ENCODE data around the gene TMEM44.
"Not testable (repeated sequence)": the region's sequence is repeated elsewhere in the genome, so short reads cannot be mapped to it uniquely, and the experiment has no call there.

TMEM44 gene

GRCh38 chr3:194637066-194637465, 3.8 kb upstream of the TMEM44 start:
- peaks cover 10% of the 10 kb centered on the region for H3K4me1 Mint-ChIP-seq
- no peaks in the 10 kb centered on the region for H3K27me3 Mint-ChIP-seq
- H3K4me3 Mint-ChIP-seq: no peak overlapping the region
- ATAC-seq (replicated peaks; ENCODE audit: extremely low read depth, poor library complexity, severe bottlenecking): no peak
- H3K9me3 Mint-ChIP-seq: no peaks in the 10 kb centered on the region
- DNase-seq (ENCODE audit: low spot score in 2 of 2): no peak
- peaks cover 18% of the 10 kb centered on the region for H3K36me3 Mint-ChIP-seq (ENCODE audit: insufficient read depth)
- no peak overlapping the region for H3K27ac Mint-ChIP-seq (ENCODE audit: low read depth)

DNA sequence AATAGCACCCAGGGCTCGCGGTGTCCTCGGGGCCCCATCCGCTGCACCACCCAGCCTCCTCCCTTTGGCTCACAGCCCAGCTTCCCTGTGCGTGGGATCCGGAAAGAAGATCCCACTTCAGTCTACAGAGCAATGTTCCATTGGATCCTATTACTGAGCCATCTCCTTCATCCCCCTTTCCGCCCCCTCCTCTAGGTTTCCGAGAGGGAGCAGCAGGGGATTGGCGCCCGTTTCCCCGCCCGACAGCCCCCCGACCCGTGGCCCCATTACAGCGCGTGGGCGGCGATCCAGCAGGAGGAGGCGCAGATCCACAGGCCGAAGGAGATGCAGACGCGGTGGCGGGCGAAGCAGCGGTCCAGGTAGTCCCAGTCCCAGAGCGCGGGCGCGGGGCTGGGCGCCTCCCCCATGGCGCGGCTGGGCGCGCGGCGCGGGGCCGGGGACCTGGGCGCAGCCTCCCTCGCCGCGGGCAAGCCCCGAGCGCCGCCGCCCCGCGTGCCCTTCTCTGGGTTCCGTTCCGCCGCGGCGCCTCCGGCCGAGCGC, 340 bp downstream of the TMEM44 start:
- Mint-ChIP-seq H3K27ac (ENCODE audit: low read depth) (no peak overlapping the region), H3K4me1 (peaks cover 10% of the 10 kb centered on the region), H3K4me3 (peak overlapping the region; percentile 84), H3K27me3 (no peaks in the 10 kb centered on the region), H3K36me3 (ENCODE audit: insufficient read depth) (peaks cover 4% of the 10 kb centered on the region), H3K9me3 (no peaks in the 10 kb centered on the region)
- ATAC-seq (replicated peaks; ENCODE audit: extremely low read depth, poor library complexity, severe bottlenecking): peak; percentile 47
- DNase-seq (ENCODE audit: low spot score in 2 of 2): no peak

GRCh38 chr3:194632226-194632808, 902 bp downstream of the TMEM44 start:
- no peaks in the 10 kb centered on the region for H3K27me3 Mint-ChIP-seq
- H3K36me3 Mint-ChIP-seq (ENCODE audit: insufficient read depth): peaks cover 4% of the 10 kb centered on the region
- no peak overlapping the region for H3K27ac Mint-ChIP-seq (ENCODE audit: low read depth)
- H3K9me3 Mint-ChIP-seq: no peaks in the 10 kb centered on the region
- ATAC-seq (replicated peaks; ENCODE audit: extremely low read depth, poor library complexity, severe bottlenecking) (no peak), DNase-seq (ENCODE audit: low spot score in 2 of 2) (no peak)
- peaks cover 10% of the 10 kb centered on the region for H3K4me1 Mint-ChIP-seq
- peak overlapping the region; percentile 84 for H3K4me3 Mint-ChIP-seq

DNA sequence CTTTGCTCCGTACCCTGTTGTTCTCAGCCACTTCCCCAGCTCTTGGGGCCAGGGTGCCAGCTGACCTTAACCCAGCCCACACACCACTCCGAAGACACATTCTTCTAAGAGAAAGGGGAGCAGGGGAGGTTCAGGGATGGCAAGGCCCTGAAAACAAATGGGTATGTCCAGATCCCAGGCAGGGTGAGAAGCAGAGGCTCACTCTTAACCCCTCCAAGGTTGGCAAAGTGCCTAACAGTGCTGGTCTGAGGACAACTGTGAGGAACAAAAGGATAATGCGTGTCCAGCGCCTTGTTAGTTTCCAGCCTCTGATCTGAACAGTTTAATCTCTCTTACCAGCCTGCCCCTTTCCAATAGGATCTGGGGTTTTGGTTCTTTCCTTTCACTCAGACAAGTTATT, 1.5 kb downstream of the TMEM44 start:
- H3K9me3 Mint-ChIP-seq: no peaks in the 10 kb centered on the region
- ATAC-seq (replicated peaks; ENCODE audit: extremely low read depth, poor library complexity, severe bottlenecking) (no peak), DNase-seq (ENCODE audit: low spot score in 2 of 2) (no peak)
- no peak overlapping the region for H3K27ac Mint-ChIP-seq (ENCODE audit: low read depth)
- H3K36me3 Mint-ChIP-seq (ENCODE audit: insufficient read depth): peaks cover 4% of the 10 kb centered on the region
- H3K4me3 Mint-ChIP-seq: peak overlapping the region; percentile 84
- no peaks in the 10 kb centered on the region for H3K27me3 Mint-ChIP-seq
- H3K4me1 Mint-ChIP-seq: peaks cover 10% of the 10 kb centered on the region

GRCh38 chr3:194630681-194631080, 2.5 kb downstream of the TMEM44 start:
- ATAC-seq (replicated peaks; ENCODE audit: extremely low read depth, poor library complexity, severe bottlenecking); H3K27me3 Mint-ChIP-seq; DNase-seq (ENCODE audit: low spot score in 2 of 2); H3K36me3 Mint-ChIP-seq (ENCODE audit: insufficient read depth); H3K4me3 Mint-ChIP-seq; H3K27ac Mint-ChIP-seq (ENCODE audit: low read depth); H3K9me3 Mint-ChIP-seq: not testable (repeated sequence)
- peaks cover 10% of the 10 kb centered on the region for H3K4me1 Mint-ChIP-seq

DNA sequence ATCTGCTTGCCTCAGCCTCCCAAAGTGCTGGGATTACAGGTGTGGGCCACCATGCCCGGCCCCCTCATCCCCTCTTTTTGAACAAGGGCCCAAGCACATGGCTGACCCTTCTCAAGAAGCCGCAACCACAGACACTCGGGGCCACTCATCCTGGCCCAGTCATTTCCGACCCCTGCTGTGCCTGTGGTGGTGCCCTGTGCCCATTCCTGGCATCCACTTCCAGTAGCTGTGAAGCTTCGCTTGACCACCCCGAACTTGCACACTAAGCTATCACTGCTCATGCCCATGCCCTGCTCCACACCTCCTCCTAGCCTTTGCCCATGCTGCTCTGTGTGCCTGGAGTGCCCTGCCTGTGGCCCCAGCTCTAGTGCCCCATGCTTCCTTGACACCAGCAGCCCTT, 8.3 kb downstream of the TMEM44 start:
- ATAC-seq (replicated peaks; ENCODE audit: extremely low read depth, poor library complexity, severe bottlenecking): no peak
- Mint-ChIP-seq H3K27ac (ENCODE audit: low read depth) (no peak overlapping the region), H3K27me3 (no peaks in the 10 kb centered on the region), H3K4me1 (no peaks in the 10 kb centered on the region), H3K36me3 (ENCODE audit: insufficient read depth) (no peaks in the 10 kb centered on the region), H3K9me3 (no peaks in the 10 kb centered on the region), H3K4me3 (no peak overlapping the region)
- no peak for DNase-seq (ENCODE audit: low spot score in 2 of 2)

GRCh38 chr3:194623449-194624290, 9.5 kb downstream of the TMEM44 start:
- DNase-seq (ENCODE audit: low spot score in 2 of 2) (no peak), ATAC-seq (replicated peaks; ENCODE audit: extremely low read depth, poor library complexity, severe bottlenecking) (no peak)
- Mint-ChIP-seq H3K36me3 (ENCODE audit: insufficient read depth) (no peaks in the 10 kb centered on the region), H3K9me3 (no peaks in the 10 kb centered on the region), H3K27ac (ENCODE audit: low read depth) (no peak overlapping the region), H3K27me3 (no peaks in the 10 kb centered on the region), H3K4me3 (no peak overlapping the region), H3K4me1 (no peaks in the 10 kb centered on the region)

GRCh38 chr3:194622621-194623340, 10.4 kb downstream of the TMEM44 start:
- H3K36me3 Mint-ChIP-seq (ENCODE audit: insufficient read depth): no peaks in the 10 kb centered on the region
- no peak for DNase-seq (ENCODE audit: low spot score in 2 of 2)

GRCh38 chr3:194621947-194622346, 11.3 kb downstream of the TMEM44 start:
- no peaks in the 10 kb centered on the region for H3K27me3 Mint-ChIP-seq
- DNase-seq (ENCODE audit: low spot score in 2 of 2) (no peak), ATAC-seq (replicated peaks; ENCODE audit: extremely low read depth, poor library complexity, severe bottlenecking) (no peak)
- no peaks in the 10 kb centered on the region for H3K9me3 Mint-ChIP-seq
- H3K4me1 Mint-ChIP-seq: no peaks in the 10 kb centered on the region
- no peaks in the 10 kb centered on the region for H3K36me3 Mint-ChIP-seq (ENCODE audit: insufficient read depth)
- H3K4me3 Mint-ChIP-seq: no peak overlapping the region
- no peak overlapping the region for H3K27ac Mint-ChIP-seq (ENCODE audit: low read depth)

More at GRCh38 chr3:194622621-194623340, 10.4 kb downstream of the TMEM44 start:
- Mint-ChIP-seq H3K4me1 (no peaks in the 10 kb centered on the region), H3K27me3 (no peaks in the 10 kb centered on the region), H3K9me3 (no peaks in the 10 kb centered on the region), H3K27ac (ENCODE audit: low read depth) (no peak overlapping the region), H3K4me3 (no peak overlapping the region)
- ATAC-seq (replicated peaks; ENCODE audit: extremely low read depth, poor library complexity, severe bottlenecking): no peak

DNA sequence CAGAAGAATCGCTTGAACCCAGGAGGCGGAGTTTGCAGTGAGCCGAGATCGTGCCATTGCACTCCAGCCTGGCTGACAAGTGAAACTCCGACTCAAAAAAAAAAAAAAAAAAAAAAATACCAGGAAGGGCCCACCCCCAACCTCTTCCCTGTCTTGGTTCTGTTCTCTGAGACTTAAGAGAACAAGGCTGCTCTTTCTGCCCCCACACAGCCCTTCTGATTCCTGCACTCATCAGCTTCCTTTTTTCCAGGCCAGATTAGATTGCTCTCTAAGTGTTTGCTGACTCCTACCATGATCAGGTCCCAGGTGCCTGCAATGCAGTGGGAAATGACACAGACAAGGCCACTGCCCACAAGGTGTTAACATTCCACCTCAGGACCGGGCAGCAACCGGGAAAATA, 13.0 kb downstream of the TMEM44 start:
- Mint-ChIP-seq H3K27ac (ENCODE audit: low read depth) (no peak overlapping the region), H3K4me1 (no peaks in the 10 kb centered on the region), H3K36me3 (ENCODE audit: insufficient read depth) (no peaks in the 10 kb centered on the region), H3K4me3 (no peak overlapping the region), H3K9me3 (no peaks in the 10 kb centered on the region), H3K27me3 (no peaks in the 10 kb centered on the region)
- ATAC-seq (replicated peaks; ENCODE audit: extremely low read depth, poor library complexity, severe bottlenecking): no peak
- DNase-seq (ENCODE audit: low spot score in 2 of 2): no peak

DNA sequence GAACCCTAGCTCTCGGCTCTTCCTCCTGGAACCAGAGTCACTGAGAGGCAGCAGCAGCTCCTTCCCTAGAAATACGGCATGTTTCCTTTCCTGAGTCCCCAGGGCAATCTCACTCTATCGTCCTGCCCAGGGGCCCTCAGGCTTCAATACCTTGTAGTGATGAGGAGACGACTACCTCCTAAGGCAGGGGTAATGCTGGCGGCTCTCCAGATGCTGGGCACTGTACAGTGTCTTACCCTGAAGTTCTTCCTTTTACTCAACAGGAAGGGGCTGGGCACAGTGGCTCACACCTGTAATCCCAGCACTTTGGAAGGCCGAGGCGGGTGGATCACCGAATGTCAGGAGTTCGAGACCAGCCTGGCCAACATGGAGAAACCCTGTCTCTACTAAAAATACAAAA, 13.5 kb downstream of the TMEM44 start:
- no peaks in the 10 kb centered on the region for H3K9me3 Mint-ChIP-seq
- DNase-seq (ENCODE audit: low spot score in 2 of 2) (no peak), ATAC-seq (replicated peaks; ENCODE audit: extremely low read depth, poor library complexity, severe bottlenecking) (no peak)
- H3K4me1 Mint-ChIP-seq: no peaks in the 10 kb centered on the region
- no peak overlapping the region for H3K4me3 Mint-ChIP-seq
- no peak overlapping the region for H3K27ac Mint-ChIP-seq (ENCODE audit: low read depth)
- H3K27me3 Mint-ChIP-seq: no peaks in the 10 kb centered on the region
- H3K36me3 Mint-ChIP-seq (ENCODE audit: insufficient read depth): no peaks in the 10 kb centered on the region

- Mint-ChIP-seq H3K9me3 (no peaks in the 10 kb centered on the region), H3K27me3 (no peaks in the 10 kb centered on the region), H3K4me3 (no peak overlapping the region), H3K27ac (ENCODE audit: low read depth) (no peak overlapping the region), H3K36me3 (ENCODE audit: insufficient read depth) (no peaks in the 10 kb centered on the region), H3K4me1 (no peaks in the 10 kb centered on the region)
- no peak for ATAC-seq (replicated peaks; ENCODE audit: extremely low read depth, poor library complexity, severe bottlenecking)
- no peak for DNase-seq (ENCODE audit: low spot score in 2 of 2)
Observed at GRCh38 chr3:194618858-194619608, 14.2 kb downstream of the TMEM44 start.

Data from central memory CD8-positive, alpha-beta T cell (primary cell).